PC-3 (cell line): ENCODE results near the gene KLHL36.

Experiments used
- EZH2 ChIP-seq: fragments of 300-600 bp; sonication (generic); IDR thresholded peaks from one replicate; pipeline ENCODE4 v1.6.1; 2017; ENCODE audit warnings: antibody characterized with exemption, mild to moderate bottlenecking, low read length; ENCODE audit not compliant: unreplicated experiment
- EZH2phosphoT487 ChIP-seq: fragments of 300-600 bp; sonication (generic); IDR thresholded peaks from 2 replicates; pipeline ENCODE4 v1.6.1; 2018; ENCODE audit warnings: mild to moderate bottlenecking, antibody characterized with exemption, low read length, borderline replicate concordance
- TF ChIP-seq, protein P1 (sequence below): fragments of 300-600 bp; sonication (generic); conservative IDR thresholded peaks from 2 replicates; pipeline ENCODE4 v1.5.1; 2017; ENCODE audit warnings: antibody characterized with exemption, low read depth, mild to moderate bottlenecking, low read length

DNA sequence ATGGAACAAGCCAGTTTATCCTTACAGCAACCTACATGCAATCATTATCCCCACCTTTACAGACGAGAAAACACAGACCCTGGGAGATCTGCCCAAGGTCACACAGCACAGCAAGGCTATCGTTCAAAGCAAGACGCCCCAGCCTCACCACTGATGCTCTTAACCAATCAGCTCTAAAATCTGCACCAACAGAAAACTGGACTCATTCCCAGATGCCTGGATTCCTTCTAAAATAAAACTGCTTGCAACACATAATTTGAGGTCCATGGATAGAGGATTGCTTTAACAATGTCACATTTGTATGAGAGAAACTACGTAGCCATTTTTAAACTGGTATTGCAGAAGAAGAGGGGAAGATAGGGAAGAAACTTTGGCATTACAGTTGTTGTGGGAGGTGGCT, 37.3 kb upstream of the KLHL36 start:
- TF ChIP-seq, protein P1, sequence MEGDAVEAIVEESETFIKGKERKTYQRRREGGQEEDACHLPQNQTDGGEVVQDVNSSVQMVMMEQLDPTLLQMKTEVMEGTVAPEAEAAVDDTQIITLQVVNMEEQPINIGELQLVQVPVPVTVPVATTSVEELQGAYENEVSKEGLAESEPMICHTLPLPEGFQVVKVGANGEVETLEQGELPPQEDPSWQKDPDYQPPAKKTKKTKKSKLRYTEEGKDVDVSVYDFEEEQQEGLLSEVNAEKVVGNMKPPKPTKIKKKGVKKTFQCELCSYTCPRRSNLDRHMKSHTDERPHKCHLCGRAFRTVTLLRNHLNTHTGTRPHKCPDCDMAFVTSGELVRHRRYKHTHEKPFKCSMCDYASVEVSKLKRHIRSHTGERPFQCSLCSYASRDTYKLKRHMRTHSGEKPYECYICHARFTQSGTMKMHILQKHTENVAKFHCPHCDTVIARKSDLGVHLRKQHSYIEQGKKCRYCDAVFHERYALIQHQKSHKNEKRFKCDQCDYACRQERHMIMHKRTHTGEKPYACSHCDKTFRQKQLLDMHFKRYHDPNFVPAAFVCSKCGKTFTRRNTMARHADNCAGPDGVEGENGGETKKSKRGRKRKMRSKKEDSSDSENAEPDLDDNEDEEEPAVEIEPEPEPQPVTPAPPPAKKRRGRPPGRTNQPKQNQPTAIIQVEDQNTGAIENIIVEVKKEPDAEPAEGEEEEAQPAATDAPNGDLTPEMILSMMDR, result no peak
- TF ChIP-seq EZH2phosphoT487 (no peak), EZH2 (no peak)
